ENCODE measurements around the gene PSD. TPM values are rescaled to one million over a fixed set of nuclear protein-coding genes. Genes with fewer than 3 reads are reported as not detected.
A peak's percentile ranks its signal among the peaks of the same experiment; 100 is the strongest.

Gene PSD
- total RNA-seq, 4 donors from 2014 or later: 0.30 to 1.1 (median 0.70) TPM

DNA sequence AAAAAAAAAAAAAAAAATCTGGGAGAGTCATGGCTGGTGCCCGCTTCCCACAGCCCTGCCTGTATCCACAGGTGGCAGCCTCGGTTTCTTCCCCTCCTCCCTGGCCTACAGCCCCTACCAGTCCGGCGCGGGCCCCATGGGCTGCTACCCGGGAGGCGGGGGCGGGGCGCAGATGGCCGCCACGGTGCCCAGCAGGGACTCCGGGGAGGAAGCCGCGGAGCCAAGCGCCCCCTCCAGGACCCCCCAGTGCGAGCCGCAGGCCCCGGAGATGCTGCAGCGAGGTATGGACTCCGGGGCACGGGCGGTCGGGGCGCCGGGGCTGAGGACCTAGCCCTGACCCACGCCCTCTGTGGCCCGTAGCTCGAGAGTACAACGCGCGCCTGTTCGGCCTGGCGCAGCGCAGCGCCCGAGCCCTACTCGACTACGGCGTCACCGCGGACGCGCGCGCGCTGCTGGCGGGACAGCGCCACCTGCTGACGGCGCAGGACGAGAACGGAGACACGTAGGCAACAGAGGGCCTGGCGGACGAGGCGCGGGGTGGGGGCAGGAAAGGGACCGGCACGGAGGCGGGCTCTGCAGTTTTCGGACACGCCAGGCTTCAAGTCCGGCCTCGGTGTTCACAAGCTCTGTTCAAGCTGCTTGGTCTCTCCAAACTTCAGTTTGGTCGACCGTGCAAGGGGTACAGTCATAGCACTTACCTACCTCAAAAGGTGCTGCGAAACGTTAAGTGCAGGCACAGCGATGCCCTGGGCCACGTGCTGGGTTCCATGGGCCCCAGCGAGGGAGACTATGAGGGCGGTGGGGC lies 19.2 kb downstream of the PSD start:
- H3K4me1 ChIP-seq: peaks cover 0 to 57% (median 27%) of the 10 kb centered on the region in 4 donors
- H3K4me3 ChIP-seq: peak overlapping the region; percentile 58 to 75 (median 66)
- 4% methylated on average over 24 to 42 of the region's 72 CpGs for WGBS, 2 donors
- H3K27me3 ChIP-seq: no peaks in the 10 kb centered on the region
- no peaks in the 10 kb centered on the region for H3K9me3 ChIP-seq
- peak; percentile 81 to 85 for DNase-seq (ENCODE audit: low spot score in 2 of 2)
- H3K36me3 ChIP-seq: peaks cover 0 to 58% (median 11%) of the 10 kb centered on the region in 3 donors
- H3K27ac ChIP-seq: peak overlapping the region; percentile 86 to 95 (median 90)
- TF ChIP-seq POLR2A (IDR thresholded peaks at IDR 0.05) (peak; percentile 33 to 65), CTCF (IDR thresholded peaks at IDR 0.05) (peak; percentile 92 to 98 (median 97)), EP300 (IDR thresholded peaks at IDR 0.05) (peak in 1 of 2 donors; percentile 86)

- Histone ChIP-seq H3K36me3 (peaks cover 0 to 57% (median 11%) of the 10 kb centered on the region in 3 donors), H3K4me3 (peak overlapping the region in 2 of 4 donors; percentile 60 to 72), H3K9me3 (no peaks in the 10 kb centered on the region), H3K4me1 (peaks cover 0 to 58% (median 30%) of the 10 kb centered on the region in 4 donors), H3K27ac (peak overlapping the region in 3 of 4 donors; percentile 86 to 95 (median 91)), H3K27me3 (no peaks in the 10 kb centered on the region)
- DNase-seq (ENCODE audit: low spot score in 2 of 2): no peak
- WGBS, 2 donors: 87 to 89% methylated on average over 21 of the region's 21 CpGs
- TF ChIP-seq EP300 (IDR thresholded peaks at IDR 0.05) (no peak), CTCF (IDR thresholded peaks at IDR 0.05) (no peak), POLR2A (IDR thresholded peaks at IDR 0.05) (no peak)
Measured at GRCh38 chr10:102398172-102399020, 20.2 kb downstream of the PSD start.

- 89% methylated on average over 14 of the region's 14 CpGs for WGBS, 2 donors
- H3K27ac ChIP-seq: peak overlapping the region in 2 of 4 donors; percentile 97 to 98
Measured at GRCh38 chr10:102397222-102398171, 21.1 kb downstream of the PSD start.

GRCh38 chr10:102396730-102397151 lies 21.8 kb downstream of the PSD start:
- WGBS, 2 donors: 85 to 86% methylated on average over 12 of the region's 12 CpGs
- Histone ChIP-seq H3K4me1 (peaks cover 0 to 60% (median 32%) of the 10 kb centered on the region in 4 donors), H3K27ac (peak overlapping the region; percentile 86 to 98 (median 95)), H3K9me3 (no peaks in the 10 kb centered on the region), H3K27me3 (no peaks in the 10 kb centered on the region), H3K4me3 (peak overlapping the region in 1 of 4 donors; percentile 76), H3K36me3 (peaks cover 0 to 41% (median 7%) of the 10 kb centered on the region in 3 donors)
- no peak for TF ChIP-seq EP300 (IDR thresholded peaks at IDR 0.05)
- TF ChIP-seq CTCF (IDR thresholded peaks at IDR 0.05): no peak
- no peak for DNase-seq (ENCODE audit: low spot score in 2 of 2)

More at GRCh38 chr10:102397222-102398171, 21.1 kb downstream of the PSD start:
- H3K9me3 ChIP-seq: no peaks in the 10 kb centered on the region
- H3K4me1 ChIP-seq: peaks cover 0 to 60% (median 32%) of the 10 kb centered on the region in 4 donors
- DNase-seq (ENCODE audit: low spot score in 2 of 2): no peak
- no peak overlapping the region for H3K4me3 ChIP-seq
- peaks cover 0 to 48% (median 11%) of the 10 kb centered on the region in 3 donors for H3K36me3 ChIP-seq
- no peaks in the 10 kb centered on the region for H3K27me3 ChIP-seq
- no peak for TF ChIP-seq CTCF (IDR thresholded peaks at IDR 0.05)
- no peak for TF ChIP-seq EP300 (IDR thresholded peaks at IDR 0.05)
- no peak for TF ChIP-seq POLR2A (IDR thresholded peaks at IDR 0.05)
